ENCODE data around the gene CORO2A. TPM values are rescaled to one million over a fixed set of nuclear protein-coding genes. Genes with fewer than 3 reads are reported as not detected.
A peak's percentile ranks its signal among the peaks of the same experiment; 100 is the strongest.

The CORO2A gene
- total RNA-seq, 1 experiment from 2014 or later: 15.8 TPM

DNA sequence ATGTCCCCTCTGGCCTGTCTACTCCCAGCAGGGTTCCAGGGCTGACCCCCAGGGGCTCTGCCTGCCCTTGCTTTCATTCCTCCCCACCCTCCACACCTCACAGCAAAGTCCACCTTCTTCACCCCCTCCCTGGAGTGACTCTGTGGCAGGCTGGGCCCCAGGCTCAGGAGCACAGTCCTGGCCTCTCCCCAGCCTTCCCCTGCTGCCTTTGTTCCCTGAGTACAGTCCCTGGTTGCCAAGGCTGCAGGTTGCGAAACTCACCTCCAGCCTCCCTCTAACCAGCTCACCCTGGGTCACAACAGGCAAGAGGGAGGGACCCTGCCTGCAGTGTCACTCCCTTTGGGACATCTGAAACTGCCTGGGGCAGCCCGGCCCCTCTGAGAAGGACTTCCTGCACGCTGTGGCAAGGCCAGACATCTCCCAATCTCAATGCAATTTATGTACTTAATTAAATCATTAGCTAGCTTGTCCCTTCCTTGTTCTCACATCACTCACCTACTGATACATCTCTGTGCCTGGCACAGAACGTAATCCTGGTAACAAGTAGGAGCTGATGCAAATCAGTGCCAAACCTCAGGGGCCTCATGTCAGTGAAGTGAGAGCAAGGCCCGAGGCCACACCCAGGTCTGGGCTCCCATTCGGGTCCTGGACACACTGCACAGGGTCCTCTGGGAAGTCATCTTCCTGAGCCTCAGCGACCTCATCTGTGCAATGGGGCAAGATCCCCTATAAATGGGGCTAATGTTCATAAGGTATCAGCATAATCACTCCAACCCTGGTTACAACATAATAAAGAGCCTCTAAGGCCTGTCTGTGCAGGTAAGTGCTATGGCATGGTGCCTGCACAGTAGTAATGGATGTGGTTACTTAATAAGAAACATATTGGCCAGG lies 46.1 kb downstream of the CORO2A start:
- H3K79me2 ChIP-seq (ENCODE audit: insufficient read depth, low read length): no peaks in the 10 kb centered on the region
- no peak overlapping the region for H3K4me2 ChIP-seq (ENCODE audit: insufficient read depth, insufficient read length, low read length)
- H3K23ac ChIP-seq (ENCODE audit: insufficient read length, low read depth, low read length): no peak overlapping the region
- no peak overlapping the region for H3K9ac ChIP-seq (ENCODE audit: extremely low read depth, insufficient read length, low read length)
- H3K4me1 ChIP-seq (ENCODE audit: insufficient read depth, low read length): no peaks in the 10 kb centered on the region
- H3K27ac Mint-ChIP-seq: peak overlapping the region; percentile 67 to 79 (median 76); a peak in 4 of 7 replicates
- no peak overlapping the region for H4K8ac ChIP-seq (replicated peaks; ENCODE audit: insufficient read length, low read depth, low read length)
- no peak overlapping the region for H2AFZ ChIP-seq (ENCODE audit: low read length)
- H3K9me3 Mint-ChIP-seq: no peaks in the 10 kb centered on the region
- H3K18ac ChIP-seq (ENCODE audit: insufficient read length, low read depth, low read length): no peak overlapping the region
- H2BK12ac ChIP-seq (ENCODE audit: insufficient read length, low read depth, low read length): no peak overlapping the region
- no peak overlapping the region for H3K56ac ChIP-seq (ENCODE audit: insufficient read length, low read depth, low read length)
- H3K79me1 ChIP-seq (ENCODE audit: insufficient read depth, low read depth, low read length, poor library complexity, severe bottlenecking): no peaks in the 10 kb centered on the region
- H2BK120ac ChIP-seq (ENCODE audit: low read depth, low read length, poor library complexity, severe bottlenecking): no peak overlapping the region
- no peak overlapping the region for H4K5ac ChIP-seq (ENCODE audit: insufficient read length, low read depth, low read length)
- no CpG with 5 or more reads among the region's 7 CpGs for WGBS (ENCODE audit: extremely low coverage, insufficient read length, low lambda C conversion rate)
- H3K27ac ChIP-seq (ENCODE audit: insufficient read length, low read depth, low read length): no peak overlapping the region
- H3T11ph ChIP-seq (ENCODE audit: low read length): no peak overlapping the region
- no peak overlapping the region for H2BK5ac ChIP-seq (ENCODE audit: insufficient read length, low read length)
- TF ChIP-seq CTCF (conservative IDR thresholded peaks at IDR 0.05): no peak
- H3K4me3 Mint-ChIP-seq: no peak overlapping the region; a peak in 1 of 5 replicates
- H3K27me3 ChIP-seq (ENCODE audit: insufficient read depth, low read length): no peaks in the 10 kb centered on the region
- no peak overlapping the region for H3K4ac ChIP-seq (ENCODE audit: low read depth, low read length)
- no peak overlapping the region for H3K14ac ChIP-seq (ENCODE audit: insufficient read depth, low read length)
- no peaks in the 10 kb centered on the region for H3K23me2 ChIP-seq (ENCODE audit: insufficient read length, low read depth, low read length, poor library complexity, severe bottlenecking)
- no peak overlapping the region for H2AK5ac ChIP-seq (ENCODE audit: insufficient read length, low read length)
- H4K91ac ChIP-seq (ENCODE audit: insufficient read length, low read depth, low read length): no peak overlapping the region
- H3K36me3 Mint-ChIP-seq (ENCODE audit: insufficient read depth in 1 of 3, low read depth in 3 of 3): peaks cover 0 to 2% (median 0%) of the 10 kb centered on the region in 3 experiments; a peak in 1 of 7 replicates
- H4K20me1 ChIP-seq (ENCODE audit: control insufficient read depth, insufficient read depth, insufficient read length): no peaks in the 10 kb centered on the region
- H2BK15ac ChIP-seq (ENCODE audit: low read depth, low read length): no peak overlapping the region
- peaks cover 7 to 11% of the 10 kb centered on the region in 2 experiments; a peak in 3 of 4 replicates for H3K4me1 Mint-ChIP-seq
- DNase-seq: no peak
- H3K9me3 ChIP-seq (ENCODE audit: control insufficient read depth, low read depth, low read length): no peaks in the 10 kb centered on the region
- no peak overlapping the region for H2BK20ac ChIP-seq (ENCODE audit: low read depth, low read length, poor library complexity, severe bottlenecking)
- no peaks in the 10 kb centered on the region for H3K27me3 Mint-ChIP-seq (ENCODE audit: low read depth)
